Right lobe of liver (tissue), 6 donors: ENCODE data around the gene ABHD12. TPM values are rescaled to one million over a fixed set of nuclear protein-coding genes. Genes with fewer than 3 reads are reported as not detected.
A peak's percentile ranks its signal among the peaks of the same experiment; 100 is the strongest.
"Not testable (repeated sequence)": the region's sequence is repeated elsewhere in the genome, so short reads cannot be mapped to it uniquely, and the experiment has no call there.

Experiments
- ATAC-seq, 4 donors: fragments of 200-7000 bp; cut with Tn5 transposase; one replicate each; pipeline ENCODE4 v1.9.1; 2020; ENCODE audit warnings: mild to moderate bottlenecking in 4 of 4, moderate library complexity in 4 of 4
- DNase-seq, 3 donors: peaks; one replicate each; pipeline ENCODE4 v3.0.0-alpha.2; 2020
- H3K27ac ChIP-seq, 3 donors: fragments of 200-600 bp; one replicate each; pipeline ENCODE4 v1.8.0; 2022
- H3K27me3 ChIP-seq, 2 donors: fragments of 200-600 bp; one replicate each; pipeline ENCODE4 v1.8.0; 2022
- H3K36me3 ChIP-seq, 4 donors: fragments of 200-600 bp; sonication (generic) in 1 of 4; one replicate each; pipeline versions ENCODE4 v1.5.1 to v1.8.0; 2017 to 2022; ENCODE audit warnings: control low read depth in 1 of 4
- H3K4me1 ChIP-seq, 4 donors: fragments of 200-600 bp; sonication (generic) in 1 of 4; one replicate each; pipeline versions ENCODE4 v1.5.1 to v1.8.0; 2017 to 2022; ENCODE audit warnings: control low read depth in 1 of 4
- H3K4me3 ChIP-seq, 3 donors: fragments of 200-600 bp; one replicate each; pipeline ENCODE4 v1.8.0; 2022
- H3K9me3 ChIP-seq, 4 donors: fragments of 200-600 bp; sonication (generic) in 1 of 4; one replicate each; pipeline versions ENCODE4 v1.5.1 to v1.8.0; 2017 to 2022; ENCODE audit warnings: control low read depth in 1 of 4
- CTCF ChIP-seq, 4 donors: fragments of 200-600 bp in 3 of 4; fragments of 450-650 bp in 1 of 4; IDR thresholded peaks; one replicate each; pipeline versions ENCODE4 v1.5.1 to v1.8.0; 2016 to 2022; ENCODE audit warnings: antibody characterized with exemption in 4 of 4, mild to moderate bottlenecking in 2 of 4
- POLR2A ChIP-seq: fragments of 450-650 bp; IDR thresholded peaks from one replicate; pipeline ENCODE4 v1.6.1; 2017; ENCODE audit warnings: antibody characterized with exemption, mild to moderate bottlenecking
- whole genome bisulfite sequencing: methylation state at CpG from one replicate; pipeline ENCODE4 v1.1.6; 2018; ENCODE audit warnings: low coverage, low lambda C conversion rate; ENCODE audit not compliant: insufficient coverage; ENCODE audit errors: missing lambda C conversion rate; 5-methylcytosine and 5-hydroxymethylcytosine counted together
- intact Hi-C, 2 donors: fragments of 100-400 bp; cut with DNase I; formaldehyde crosslinking; loops; one replicate each; pipeline versions ENCODE4 v1.11.2 to v1.14.1; 2022
- total RNA-seq, 6 experiments: library from RNA; depleted of rRNA in 2 of 6; stranded (reverse); fragments of >200 nt in 2 of 6; fragmentation: NEBNext Ultra II Directional in 3 of 6; extraction: Animal tissue kit (Norgen Biotek cat#: 25700) in 3 of 6; gene quantifications; one replicate each; pipeline versions ENCODE4 v1.1.0 to v1.2.4, GENCODE V29; 2016 to 2023
- donor health status: DM: no; HTN: yes; CAD: no.
- donor health status: DM: no; HTN: no; CAD: no.
- donor health status: DM: no; HTN: no; CAD: no.
- donor health status: DM: no; HTN: yes; CAD: no.
- donor health status: DM: no; HTN: yes; CAD: no.

Gene ABHD12
- total RNA-seq, 6 experiments from 2014 or later: 16.1 to 23.6 (median 18.7) TPM

DNA sequence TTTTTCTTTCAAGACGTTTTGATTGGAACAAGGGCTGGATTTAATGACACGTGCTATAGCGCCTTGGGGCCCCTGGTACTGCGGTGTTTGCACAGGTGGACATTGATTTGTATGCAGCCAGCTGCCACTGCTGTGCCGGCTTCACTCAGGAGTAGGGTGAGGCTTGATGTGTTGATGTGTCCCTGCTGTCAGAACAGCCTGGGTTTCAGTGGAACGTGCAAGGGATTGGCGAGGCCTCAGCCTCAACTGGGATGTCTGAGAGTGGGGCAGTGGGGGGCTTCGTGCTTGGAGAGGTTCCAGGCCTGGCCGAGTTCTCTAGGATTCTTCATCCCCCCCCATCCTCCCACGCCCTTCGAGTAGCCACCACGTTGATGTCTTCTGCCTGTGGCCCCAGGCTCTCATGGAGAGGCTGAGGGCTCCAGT lies 119.8 kb downstream of the ABHD12 start:
- Histone ChIP-seq H3K9me3 (no peaks in the 10 kb centered on the region), H3K4me1 (no peaks in the 10 kb centered on the region), H3K27me3 (no peaks in the 10 kb centered on the region), H3K36me3 (peaks cover 0 to 5% (median 0%) of the 10 kb centered on the region in 4 donors), H3K4me3 (no peak overlapping the region), H3K27ac (no peak overlapping the region)
- TF ChIP-seq CTCF (IDR thresholded peaks at IDR 0.05) (no peak), POLR2A (no peak)
- intact Hi-C loops: loop anchor here in 1 of 2 donors (10.0 kb wide), 1 partner anchor 76 kb away; the partner anchor contains the start of gene ENTPD6
- DNase-seq (peak; percentile 10 to 36 (median 35)), ATAC-seq (no peak)
- WGBS: 86% methylated on average over 4 of the region's 12 CpGs

DNA sequence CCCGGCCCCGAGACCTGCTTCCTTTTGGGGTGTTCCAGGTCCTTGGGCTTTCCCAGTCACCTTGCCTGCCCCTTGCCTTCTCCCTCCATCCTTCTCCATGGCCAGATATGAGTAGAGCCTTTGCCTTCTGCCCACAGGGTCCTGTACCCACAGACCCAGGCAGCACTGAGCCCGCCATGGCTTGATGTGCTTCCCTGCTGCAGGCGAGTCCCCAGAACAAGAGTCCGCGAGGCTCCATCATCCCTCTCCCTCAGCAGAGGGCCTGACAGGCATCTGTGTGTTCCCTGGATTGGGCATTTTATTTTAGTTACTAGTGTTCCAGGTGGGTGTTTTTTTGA lies 120.8 kb downstream of the ABHD12 start:
- ATAC-seq (no peak), DNase-seq (peak in 1 of 3 donors; percentile 32)
- intact Hi-C loops: loop anchor here in 1 of 2 donors (10.0 kb wide), 1 partner anchor 75 kb away; the partner anchor contains the start of gene ENTPD6
- peaks cover 0 to 5% (median 0%) of the 10 kb centered on the region in 4 donors for H3K36me3 ChIP-seq
- H3K4me3 ChIP-seq: no peak overlapping the region
- WGBS: 94% methylated on average over 4 of the region's 6 CpGs
- H3K4me1 ChIP-seq: no peaks in the 10 kb centered on the region
- H3K9me3 ChIP-seq: no peaks in the 10 kb centered on the region
- no peaks in the 10 kb centered on the region for H3K27me3 ChIP-seq
- no peak for TF ChIP-seq POLR2A
- TF ChIP-seq CTCF (IDR thresholded peaks at IDR 0.05): no peak
- H3K27ac ChIP-seq: no peak overlapping the region

GRCh38 chr20:25269057-25269832 lies 121.4 kb downstream of the ABHD12 start:
- DNase-seq (peak in 2 of 3 donors; percentile 21 to 37), ATAC-seq (no peak)
- Histone ChIP-seq H3K9me3 (no peaks in the 10 kb centered on the region), H3K27me3 (no peaks in the 10 kb centered on the region), H3K4me1 (no peaks in the 10 kb centered on the region), H3K4me3 (no peak overlapping the region), H3K36me3 (peaks cover 0 to 5% (median 0%) of the 10 kb centered on the region in 4 donors), H3K27ac (no peak overlapping the region)
- intact Hi-C loops: no loop called here
- 100% methylated on average over 3 of the region's 11 CpGs for WGBS
- no peak for TF ChIP-seq POLR2A

DNA sequence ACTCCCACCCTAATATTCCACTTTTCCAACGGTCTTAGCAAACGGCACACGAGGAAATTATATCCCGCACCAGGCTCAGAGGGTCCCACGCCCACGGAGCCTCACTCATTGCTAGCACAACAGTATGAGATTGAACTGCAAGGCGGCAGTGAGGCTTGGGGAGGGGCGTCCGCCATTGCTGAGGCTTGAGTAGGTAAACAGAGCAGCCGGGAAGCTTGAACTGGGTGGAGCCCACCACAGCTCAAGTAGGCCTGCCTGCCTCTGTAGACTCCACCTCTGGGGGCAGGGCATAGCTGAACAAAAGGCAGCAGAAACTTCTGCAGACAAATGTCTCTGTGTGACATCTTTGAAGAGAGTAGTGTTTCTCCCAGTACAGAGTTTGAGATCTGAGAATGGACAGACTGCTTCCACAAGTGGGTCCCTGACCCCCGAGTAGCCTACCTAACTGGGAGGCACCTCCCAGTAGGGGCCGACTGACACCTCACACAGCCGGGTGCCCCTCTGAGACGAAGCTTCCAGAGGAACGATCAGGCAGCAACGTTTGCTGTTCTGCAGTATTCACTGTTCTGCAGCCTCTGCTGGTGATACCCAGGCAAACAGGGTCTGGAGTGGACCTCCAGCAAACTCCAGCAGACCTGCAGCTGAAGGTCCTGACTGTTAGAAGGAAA lies 129.7 kb downstream of the ABHD12 start:
- H3K36me3 ChIP-seq, H3K4me3 ChIP-seq, intact Hi-C loops, H3K9me3 ChIP-seq, H3K27me3 ChIP-seq, H3K27ac ChIP-seq, DNase-seq, ATAC-seq: not testable (repeated sequence)
- 79% methylated on average over 9 of the region's 16 CpGs for WGBS
- peaks cover 0 to 12% (median 4%) of the 10 kb centered on the region in 4 donors for H3K4me1 ChIP-seq

GRCh38 chr20:25259788-25260254 lies 130.8 kb downstream of the ABHD12 start:
- Histone ChIP-seq H3K27ac (no peak overlapping the region), H3K4me1 (peaks cover 0 to 16% (median 6%) of the 10 kb centered on the region in 4 donors), H3K4me3 (no peak overlapping the region), H3K9me3 (no peaks in the 10 kb centered on the region), H3K36me3 (peaks cover 0 to 2% (median 0%) of the 10 kb centered on the region in 4 donors), H3K27me3 (no peaks in the 10 kb centered on the region)
- no peak for TF ChIP-seq CTCF (IDR thresholded peaks at IDR 0.05)
- TF ChIP-seq POLR2A: no peak
- WGBS: 96% methylated on average over 7 of the region's 9 CpGs
- intact Hi-C loops: no loop called here
- ATAC-seq: no peak
- DNase-seq: no peak
